SK-N-SH (cell line): ENCODE measurements around the gene SERINC1. TPM values are rescaled to one million over a fixed set of nuclear protein-coding genes. Genes with fewer than 3 reads are reported as not detected.

ENCODE experiments used
- CTCF ChIA-PET: fragments of 300-600, 350-600 bp; formaldehyde crosslinking; extraction: SDS; loops from one replicate; lab custom pipeline; 2021; lab: Yijun Ruan, JAX
- POLR2A ChIA-PET: fragments of 350-600 bp; sonication (Branson Sonifier 250); formaldehyde crosslinking; extraction: SDS; loops from one replicate; lab custom pipeline; 2020; ENCODE audit warnings: antibody characterized with exemption, inconsistent platforms; lab: Yijun Ruan, JAX
- DNase-seq: peaks from one replicate; pipeline ENCODE4 v3.0.0; 2012
- H2AFZ ChIP-seq: fragments of 200-600 bp; sonication (generic); 2 replicates; pipeline ENCODE4 v1.8.1; 2016; ENCODE audit warnings: antibody characterized with exemption, mild to moderate bottlenecking, low read depth
- H3F3A ChIP-seq: fragments of 200-600 bp; sonication (generic); replicated peaks from 2 replicates; pipeline ENCODE3; 2016; ENCODE audit warnings: antibody characterized with exemption, mild to moderate bottlenecking; ENCODE audit not compliant: insufficient read depth
- H3K27ac ChIP-seq, 2 experiments: fragments of 200-500 bp in 1 of 2; fragments of 200-600 bp in 1 of 2; sonication (Bioruptor generic) in 1 of 2; sonication (generic), shearing (Covaris generic) in 1 of 2; 2 replicates each; pipeline versions ENCODE4 v1.5.1 to v1.6.1; 2014 to 2016; ENCODE audit warnings: low read depth in 2 of 2, inconsistent platforms in 1 of 2, low read length in 1 of 2, mild to moderate bottlenecking in 1 of 2, mixed read lengths in 1 of 2
- H3K27me3 ChIP-seq: fragments of 200-600 bp; sonication (generic), shearing (Covaris generic); 2 replicates; pipeline ENCODE4 v1.6.1; 2016; ENCODE audit warnings: mixed run types; ENCODE audit not compliant: insufficient read depth
- H3K36me3 ChIP-seq, 2 experiments: fragments of 200-500 bp in 1 of 2; fragments of 200-600 bp in 1 of 2; sonication (Bioruptor generic) in 1 of 2; sonication (generic) in 1 of 2; replicated peaks in 1 of 2; 2 replicates each; pipeline versions ENCODE3 to v1.5.1; 2014 to 2016; ENCODE audit warnings: low read length in 1 of 2, mild to moderate bottlenecking in 1 of 2; ENCODE audit not compliant: insufficient read depth in 2 of 2, control insufficient read depth in 1 of 2
- H3K4me1 ChIP-seq, 2 experiments: fragments of 200-500 bp in 1 of 2; fragments of 200-600 bp in 1 of 2; sonication (Bioruptor generic) in 1 of 2; sonication (generic), shearing (Covaris generic) in 1 of 2; 2 replicates each; pipeline versions ENCODE4 v1.5.1 to v1.6.1; 2014 to 2016; ENCODE audit warnings: low read depth in 1 of 2, low read length in 1 of 2, mixed run types in 1 of 2; ENCODE audit not compliant: insufficient read depth in 2 of 2, control insufficient read depth in 1 of 2
- H3K4me2 ChIP-seq: fragments of 200-600 bp; sonication (generic), shearing (Covaris generic); 2 replicates; pipeline ENCODE4 v1.6.1; 2017; ENCODE audit warnings: mixed run types
- H3K4me3 ChIP-seq, 2 experiments: fragments of 200-500 bp in 1 of 2; fragments of 200-600 bp in 1 of 2; sonication (Bioruptor generic) in 1 of 2; sonication (generic), shearing (Covaris generic) in 1 of 2; 2 replicates each; pipeline versions ENCODE4 v1.5.1 to v1.8.1; 2014 to 2016; ENCODE audit warnings: low read depth in 2 of 2, inconsistent platforms in 1 of 2, low read length in 1 of 2, mild to moderate bottlenecking in 1 of 2, mixed read lengths in 1 of 2, moderate library complexity in 1 of 2
- H3K79me2 ChIP-seq: fragments of 200-600 bp; sonication (generic); 2 replicates; pipeline ENCODE4 v1.8.1; 2017; ENCODE audit warnings: mild to moderate bottlenecking; ENCODE audit not compliant: insufficient read depth
- H3K9ac ChIP-seq: fragments of 200-600 bp; sonication (generic); 2 replicates; pipeline ENCODE4 v1.6.1; 2017; ENCODE audit warnings: mixed run types
- H3K9me2 ChIP-seq: fragments of 200-600 bp; sonication (generic); 2 replicates; pipeline ENCODE4 v1.6.1; 2017; ENCODE audit warnings: mixed run types
- H3K9me3 ChIP-seq: fragments of 200-600 bp; sonication (generic); 2 replicates; pipeline ENCODE4 v1.6.1; 2017; ENCODE audit warnings: mixed run types, mild to moderate bottlenecking, moderate library complexity
- H4K20me1 ChIP-seq: fragments of 200-600 bp; sonication (generic); 2 replicates; pipeline ENCODE4 v1.6.1; 2017; ENCODE audit warnings: mild to moderate bottlenecking, mixed run types; ENCODE audit not compliant: insufficient read depth
- CHD2 ChIP-seq: fragments of 150-350 bp; IDR thresholded peaks from 2 replicates; pipeline ENCODE4 v1.6.1; 2018; ENCODE audit warnings: low read length; ENCODE audit not compliant: partially characterized antibody
- EP300 ChIP-seq, 2 experiments: IDR thresholded peaks; 2 replicates each; pipeline versions ENCODE4 v1.4.0 to v1.6.1; 2012; ENCODE audit warnings: borderline replicate concordance in 1 of 2, low read depth in 1 of 2, low read length in 1 of 2
- EZH2phosphoT487 ChIP-seq: fragments of 200-600 bp; sonication (generic); IDR thresholded peaks from 2 replicates; pipeline ENCODE4 v1.6.1; 2017; ENCODE audit warnings: low read depth, mixed run types, mild to moderate bottlenecking, antibody characterized with exemption, moderate library complexity, borderline replicate concordance
- FOSL2 ChIP-seq: IDR thresholded peaks from 2 replicates; pipeline ENCODE4 v1.4.0; 2012; ENCODE audit warnings: low read depth, mild to moderate bottlenecking, moderate library complexity, borderline replicate concordance
- FOXJ3 ChIP-seq: sonication (generic); formaldehyde crosslinking; IDR thresholded peaks from 2 replicates; pipeline ENCODE4 v1.5.1; 2020; ENCODE audit warnings: mild to moderate bottlenecking, missing genetic modification reagents
- GATA2 ChIP-seq: sonication (generic); formaldehyde crosslinking; IDR thresholded peaks from 2 replicates; pipeline ENCODE4 v1.5.0; 2020; ENCODE audit warnings: mild to moderate bottlenecking, missing genetic modification reagents
- MXI1 ChIP-seq: IDR thresholded peaks from 2 replicates; pipeline ENCODE4 v1.6.1; 2012; ENCODE audit warnings: mild to moderate bottlenecking, low read depth, low read length, improper control_type of control experiment
- NFIC ChIP-seq: IDR thresholded peaks from 2 replicates; pipeline ENCODE4 v1.4.0; 2012; ENCODE audit warnings: borderline replicate concordance
- RCOR1 ChIP-seq: fragments of 150-350 bp; IDR thresholded peaks from 2 replicates; pipeline ENCODE4 v1.6.1; 2017; ENCODE audit warnings: antibody characterized with exemption, low read length
- RFX5 ChIP-seq: IDR thresholded peaks from 2 replicates; pipeline ENCODE4 v1.6.1; 2012; ENCODE audit warnings: mild to moderate bottlenecking, improper control_type of control experiment, low read length
- RXRA ChIP-seq: IDR thresholded peaks from 2 replicates; pipeline ENCODE4 v1.4.0; 2012; ENCODE audit warnings: low read depth, mild to moderate bottlenecking, borderline replicate concordance
- SMC3 ChIP-seq: IDR thresholded peaks from 2 replicates; pipeline ENCODE4 v1.6.1; 2012; ENCODE audit warnings: low read depth, low read length, improper control_type of control experiment
- TEAD4 ChIP-seq: IDR thresholded peaks from 2 replicates; pipeline ENCODE4 v1.4.0; 2012; ENCODE audit warnings: mild to moderate bottlenecking, borderline replicate concordance; ENCODE audit not compliant: insufficient read depth
- USF2 ChIP-seq: fragments of 150-350 bp; IDR thresholded peaks from 2 replicates; pipeline ENCODE4 v1.6.1; 2017; ENCODE audit warnings: antibody characterized with exemption, low read length, low read depth, borderline replicate concordance
- YY1 ChIP-seq: IDR thresholded peaks from 2 replicates; pipeline ENCODE4 v1.4.0; 2012; ENCODE audit warnings: low read depth, mild to moderate bottlenecking
- ZBTB33 ChIP-seq: IDR thresholded peaks from 2 replicates; pipeline ENCODE4 v1.4.0; 2012; ENCODE audit warnings: low read depth, borderline replicate concordance
- WGBS: methylation state at CpG from one replicate; pipeline ENCODE4 v1.1.6; 2017; ENCODE audit warnings: low lambda C conversion rate; 5-methylcytosine and 5-hydroxymethylcytosine counted together
- polyA plus RNA-seq, 3 experiments: library from polyadenylated mRNA; depleted of rRNA; stranded (reverse); fragments of >200 nt; gene quantifications; 2 replicates each; pipeline ENCODE4 v1.2.3, GENCODE V29; 2012
- TF ChIP-seq, protein P1 (sequence below): IDR thresholded peaks from 2 replicates; pipeline ENCODE4; 2012
- TF ChIP-seq, protein P2 (sequence below): fragments of 200-600 bp; sonication (generic); IDR thresholded peaks from 2 replicates; pipeline ENCODE4 v1.6.1; 2017; ENCODE audit warnings: antibody characterized with exemption, mild to moderate bottlenecking, moderate library complexity

The SERINC1 gene
- polyA plus RNA-seq, 1 of the 3 experiments (the other 2 are of a cell fraction), result 55.2 TPM

DNA sequence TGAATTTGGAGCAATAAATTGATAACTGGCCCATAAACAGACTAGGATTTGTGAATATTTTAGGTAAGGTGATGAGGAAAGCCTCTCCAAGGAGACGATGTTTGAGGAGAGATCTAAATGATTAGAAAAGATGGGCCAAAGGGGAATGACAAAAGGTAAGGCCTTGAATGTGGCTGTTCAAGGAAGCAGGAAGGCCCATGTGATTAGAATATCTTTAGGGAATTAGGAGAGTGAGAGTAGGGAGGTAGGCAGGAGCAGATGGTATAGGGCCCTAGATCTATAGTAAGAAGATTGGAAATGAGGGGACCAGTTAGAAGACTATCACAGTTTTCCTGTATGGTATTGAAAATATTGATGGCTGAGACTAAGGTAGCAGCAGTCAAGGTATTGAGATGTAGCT is 65.4 kb downstream of the SERINC1 start:
- Histone ChIP-seq H3K36me3 (peaks cover 3% of the 10 kb centered on the region in 2 experiments), H4K20me1 (peaks cover 7% of the 10 kb centered on the region; the same call in 1 of the 2 replicates), H3K27ac (no peak overlapping the region), H3K4me2 (no peak overlapping the region), H3K9me2 (no peaks in the 10 kb centered on the region), H3K4me1 (peaks cover under 1 to 3% of the 10 kb centered on the region in 2 experiments; a peak in 3 of 4 replicates), H3F3A (peaks cover 4% of the 10 kb centered on the region), H3K27me3 (no peaks in the 10 kb centered on the region), H3K79me2 (peaks cover 96% of the 10 kb centered on the region), H3K9me3 (no peaks in the 10 kb centered on the region), H2AFZ (no peak overlapping the region), H3K9ac (no peak overlapping the region), H3K4me3 (no peak overlapping the region)
- DNase-seq, result no peak
- TF ChIP-seq TEAD4 (no peak), USF2 (no peak), RFX5 (no peak), MXI1 (no peak), YY1 (no peak), EZH2phosphoT487 (no peak), FOXJ3 (CRISPR knock-in tag) (no peak), SMC3 (no peak), RCOR1 (no peak), NFIC (no peak), FOSL2 (no peak), ZBTB33 (no peak), GATA2 (CRISPR knock-in tag) (no peak), CHD2 (no peak), EP300 (IDR thresholded peaks at IDR 0.05; ENCODE audit: borderline replicate concordance in 1 of 2, low read depth in 1 of 2, low read length in 1 of 2) (no peak), RXRA (no peak)
- TF ChIP-seq, protein P1, sequence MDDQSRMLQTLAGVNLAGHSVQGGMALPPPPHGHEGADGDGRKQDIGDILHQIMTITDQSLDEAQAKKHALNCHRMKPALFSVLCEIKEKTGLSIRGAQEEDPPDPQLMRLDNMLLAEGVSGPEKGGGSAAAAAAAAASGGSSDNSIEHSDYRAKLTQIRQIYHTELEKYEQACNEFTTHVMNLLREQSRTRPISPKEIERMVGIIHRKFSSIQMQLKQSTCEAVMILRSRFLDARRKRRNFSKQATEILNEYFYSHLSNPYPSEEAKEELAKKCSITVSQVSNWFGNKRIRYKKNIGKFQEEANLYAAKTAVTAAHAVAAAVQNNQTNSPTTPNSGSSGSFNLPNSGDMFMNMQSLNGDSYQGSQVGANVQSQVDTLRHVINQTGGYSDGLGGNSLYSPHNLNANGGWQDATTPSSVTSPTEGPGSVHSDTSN, result no peak
- TF ChIP-seq, protein P2, sequence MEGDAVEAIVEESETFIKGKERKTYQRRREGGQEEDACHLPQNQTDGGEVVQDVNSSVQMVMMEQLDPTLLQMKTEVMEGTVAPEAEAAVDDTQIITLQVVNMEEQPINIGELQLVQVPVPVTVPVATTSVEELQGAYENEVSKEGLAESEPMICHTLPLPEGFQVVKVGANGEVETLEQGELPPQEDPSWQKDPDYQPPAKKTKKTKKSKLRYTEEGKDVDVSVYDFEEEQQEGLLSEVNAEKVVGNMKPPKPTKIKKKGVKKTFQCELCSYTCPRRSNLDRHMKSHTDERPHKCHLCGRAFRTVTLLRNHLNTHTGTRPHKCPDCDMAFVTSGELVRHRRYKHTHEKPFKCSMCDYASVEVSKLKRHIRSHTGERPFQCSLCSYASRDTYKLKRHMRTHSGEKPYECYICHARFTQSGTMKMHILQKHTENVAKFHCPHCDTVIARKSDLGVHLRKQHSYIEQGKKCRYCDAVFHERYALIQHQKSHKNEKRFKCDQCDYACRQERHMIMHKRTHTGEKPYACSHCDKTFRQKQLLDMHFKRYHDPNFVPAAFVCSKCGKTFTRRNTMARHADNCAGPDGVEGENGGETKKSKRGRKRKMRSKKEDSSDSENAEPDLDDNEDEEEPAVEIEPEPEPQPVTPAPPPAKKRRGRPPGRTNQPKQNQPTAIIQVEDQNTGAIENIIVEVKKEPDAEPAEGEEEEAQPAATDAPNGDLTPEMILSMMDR, result no peak
- ChIA-PET CTCF (no interaction called here), POLR2A (interaction anchor here (0.6 kb wide), 1 partner anchor 60 kb away, joined by 3 read pairs; no protein-coding TSS in a partner anchor)
- WGBS, result 91% methylated on average over 1 of the region's 1 CpG
